ENCODE data around the gene CCDC27. TPM values are rescaled to one million over a fixed set of nuclear protein-coding genes. Genes with fewer than 3 reads are reported as not detected.

The CCDC27 gene
- total and polyA plus RNA-seq, 4 experiments from 2014 or later, result not detected

- no peak for DNase-seq
- no peaks in the 10 kb centered on the region for H3K27me3 ChIP-seq (ENCODE audit: insufficient read depth, low read length)
- H3K36me3 Mint-ChIP-seq, result no peaks in the 10 kb centered on the region
- no peak overlapping the region for H3K4me3 Mint-ChIP-seq
- H3K4me1 ChIP-seq (ENCODE audit: insufficient read depth, low read length), result no peaks in the 10 kb centered on the region
- H3K4me3 ChIP-seq (ENCODE audit: low read length in 2 of 2), result no peak overlapping the region
- ChIA-PET CTCF (ENCODE audit: partially characterized antibody) (interaction anchor here (1.1 kb wide), 1 partner anchor 11 kb away, joined by 3 read pairs; no protein-coding TSS in a partner anchor), POLR2A (ENCODE audit: partially characterized antibody) (no interaction called here)
- no peak overlapping the region for H3K27ac ChIP-seq (ENCODE audit: low read depth, low read length)
- H3K36me3 ChIP-seq (ENCODE audit: insufficient read depth, low read length), result no peaks in the 10 kb centered on the region
- no peaks in the 10 kb centered on the region for H3K9me3 ChIP-seq (ENCODE audit: control insufficient read depth in 1 of 2, low read length in 2 of 2)
- H3K9me3 Mint-ChIP-seq, result no peaks in the 10 kb centered on the region
- intact Hi-C loops (cut with micrococcal nuclease), result no loop called here
- peaks cover 0 to 7% of the 10 kb centered on the region in 2 donors for H3K27me3 Mint-ChIP-seq
- H3K27ac Mint-ChIP-seq, result no peak overlapping the region
- no peaks in the 10 kb centered on the region for H3K4me1 Mint-ChIP-seq
These were observed 38.4 kb upstream of the CCDC27 start for GRCh38 chr1:3713840-3714239.

- no peak overlapping the region for H3K4me3 Mint-ChIP-seq
- H3K27ac Mint-ChIP-seq, result no peak overlapping the region
- no peaks in the 10 kb centered on the region for H3K4me1 Mint-ChIP-seq
- ChIA-PET POLR2A (ENCODE audit: partially characterized antibody) (no interaction called here), CTCF (ENCODE audit: partially characterized antibody) (interaction anchor here (0.8 to 1.1 kb wide), 2 partner anchors 9 to 10 kb away, joined by 3 read pairs; no protein-coding TSS in a partner anchor)
- no peaks in the 10 kb centered on the region for H3K36me3 Mint-ChIP-seq
- no peak for DNase-seq
- Histone ChIP-seq H3K27ac (ENCODE audit: low read depth, low read length) (no peak overlapping the region), H3K27me3 (ENCODE audit: insufficient read depth, low read length) (no peaks in the 10 kb centered on the region), H3K4me1 (ENCODE audit: insufficient read depth, low read length) (peaks cover under 1% of the 10 kb centered on the region), H3K4me3 (ENCODE audit: low read length in 2 of 2) (no peak overlapping the region), H3K9me3 (ENCODE audit: control insufficient read depth in 1 of 2, low read length in 2 of 2) (no peaks in the 10 kb centered on the region), H3K36me3 (ENCODE audit: insufficient read depth, low read length) (no peaks in the 10 kb centered on the region)
- intact Hi-C loops (cut with micrococcal nuclease), result no loop called here
- no peaks in the 10 kb centered on the region for H3K9me3 Mint-ChIP-seq
- H3K27me3 Mint-ChIP-seq, result peaks cover 0 to 7% of the 10 kb centered on the region in 2 donors
These were observed 37.9 kb upstream of the CCDC27 start for GRCh38 chr1:3714284-3714741.

GRCh38 chr1:3714814-3715213 is 37.4 kb upstream of the CCDC27 start:
- Mint-ChIP-seq H3K4me1 (peaks cover 0 to 4% (median under 1%) of the 10 kb centered on the region in 4 donors), H3K9me3 (no peaks in the 10 kb centered on the region), H3K27me3 (peaks cover 0 to 5% of the 10 kb centered on the region in 2 donors), H3K36me3 (no peaks in the 10 kb centered on the region), H3K4me3 (no peak overlapping the region), H3K27ac (no peak overlapping the region)
- Histone ChIP-seq H3K36me3 (ENCODE audit: insufficient read depth, low read length) (no peaks in the 10 kb centered on the region), H3K4me1 (ENCODE audit: insufficient read depth, low read length) (peaks cover 5% of the 10 kb centered on the region), H3K27me3 (ENCODE audit: insufficient read depth, low read length) (no peaks in the 10 kb centered on the region), H3K9me3 (ENCODE audit: control insufficient read depth in 1 of 2, low read length in 2 of 2) (no peaks in the 10 kb centered on the region), H3K27ac (ENCODE audit: low read depth, low read length) (no peak overlapping the region), H3K4me3 (ENCODE audit: low read length in 2 of 2) (no peak overlapping the region)
- intact Hi-C loops (cut with micrococcal nuclease), result no loop called here
- ChIA-PET POLR2A (ENCODE audit: partially characterized antibody) (no interaction called here), CTCF (ENCODE audit: partially characterized antibody) (interaction anchor here (0.8 to 1.5 kb wide), 2 partner anchors 9 to 10 kb away, joined by 3 read pairs; no protein-coding TSS in a partner anchor)
- no peak for DNase-seq

GRCh38 chr1:3716351-3716750 is 35.9 kb upstream of the CCDC27 start:
- Histone ChIP-seq H3K4me1 (ENCODE audit: insufficient read depth, low read length) (peaks cover 5% of the 10 kb centered on the region), H3K27ac (ENCODE audit: low read depth, low read length) (no peak overlapping the region), H3K36me3 (ENCODE audit: insufficient read depth, low read length) (no peaks in the 10 kb centered on the region), H3K4me3 (ENCODE audit: low read length in 2 of 2) (no peak overlapping the region), H3K27me3 (ENCODE audit: insufficient read depth, low read length) (no peaks in the 10 kb centered on the region), H3K9me3 (ENCODE audit: control insufficient read depth in 1 of 2, low read length in 2 of 2) (no peaks in the 10 kb centered on the region)
- H3K4me1 Mint-ChIP-seq, result peaks cover 0 to 12% (median 1%) of the 10 kb centered on the region in 4 donors
- H3K36me3 Mint-ChIP-seq, result no peaks in the 10 kb centered on the region
- peaks cover 0 to 2% of the 10 kb centered on the region in 2 donors for H3K27me3 Mint-ChIP-seq
- ChIA-PET POLR2A (ENCODE audit: partially characterized antibody) (no interaction called here), CTCF (ENCODE audit: partially characterized antibody) (interaction anchor here (1.5 kb wide), 1 partner anchor 8 kb away, joined by 3 read pairs; no protein-coding TSS in a partner anchor)
- intact Hi-C loops (cut with micrococcal nuclease), result no loop called here
- H3K27ac Mint-ChIP-seq, result no peak overlapping the region
- DNase-seq, result no peak
- no peaks in the 10 kb centered on the region for H3K9me3 Mint-ChIP-seq
- H3K4me3 Mint-ChIP-seq, result no peak overlapping the region

- H3K9me3 Mint-ChIP-seq, result no peaks in the 10 kb centered on the region
- intact Hi-C loops (cut with micrococcal nuclease), result no loop called here
- ChIA-PET CTCF (ENCODE audit: partially characterized antibody) (no interaction called here), POLR2A (ENCODE audit: partially characterized antibody) (no interaction called here)
- DNase-seq, result no peak
- H3K36me3 ChIP-seq (ENCODE audit: insufficient read depth, low read length), result no peaks in the 10 kb centered on the region
- no peaks in the 10 kb centered on the region for H3K9me3 ChIP-seq (ENCODE audit: control insufficient read depth in 1 of 2, low read length in 2 of 2)
- no peak overlapping the region for H3K27ac ChIP-seq (ENCODE audit: low read depth, low read length)
- H3K27me3 ChIP-seq (ENCODE audit: insufficient read depth, low read length), result no peaks in the 10 kb centered on the region
- H3K4me3 ChIP-seq (ENCODE audit: low read length in 2 of 2), result no peak overlapping the region
- H3K36me3 Mint-ChIP-seq, result no peaks in the 10 kb centered on the region
- no peak overlapping the region for H3K4me3 Mint-ChIP-seq
- H3K27me3 Mint-ChIP-seq, result peaks cover 0 to 2% of the 10 kb centered on the region in 2 donors
- peaks cover 0 to 12% (median 2%) of the 10 kb centered on the region in 4 donors for H3K4me1 Mint-ChIP-seq
- peaks cover 5% of the 10 kb centered on the region for H3K4me1 ChIP-seq (ENCODE audit: insufficient read depth, low read length)
- no peak overlapping the region for H3K27ac Mint-ChIP-seq
These were observed 35.1 kb upstream of the CCDC27 start for GRCh38 chr1:3717041-3717714.

GRCh38 chr1:3717715-3718601 is 34.3 kb upstream of the CCDC27 start:
- no peaks in the 10 kb centered on the region for H3K9me3 ChIP-seq (ENCODE audit: control insufficient read depth in 1 of 2, low read length in 2 of 2)

GRCh38 chr1:3718764-3719163 is 33.5 kb upstream of the CCDC27 start:
- H3K27ac ChIP-seq (ENCODE audit: low read depth, low read length), result no peak overlapping the region
- H3K27me3 ChIP-seq (ENCODE audit: insufficient read depth, low read length), result no peaks in the 10 kb centered on the region
- H3K4me3 Mint-ChIP-seq, result no peak overlapping the region
- H3K36me3 ChIP-seq (ENCODE audit: insufficient read depth, low read length), result no peaks in the 10 kb centered on the region
- H3K4me1 ChIP-seq (ENCODE audit: insufficient read depth, low read length), result peaks cover 5% of the 10 kb centered on the region
- H3K9me3 Mint-ChIP-seq, result no peaks in the 10 kb centered on the region
- no peak overlapping the region for H3K4me3 ChIP-seq (ENCODE audit: low read length in 2 of 2)
- H3K27me3 Mint-ChIP-seq, result peaks cover 0 to 2% of the 10 kb centered on the region in 2 donors
- H3K36me3 Mint-ChIP-seq, result no peaks in the 10 kb centered on the region
- POLR2A ChIA-PET (ENCODE audit: partially characterized antibody), result no interaction called here
- no peaks in the 10 kb centered on the region for H3K9me3 ChIP-seq (ENCODE audit: control insufficient read depth in 1 of 2, low read length in 2 of 2)
- no peak for DNase-seq
- peaks cover 0 to 12% (median 2%) of the 10 kb centered on the region in 4 donors for H3K4me1 Mint-ChIP-seq
- intact Hi-C loops (cut with micrococcal nuclease), result no loop called here
- no peak overlapping the region for H3K27ac Mint-ChIP-seq
- CTCF ChIA-PET (ENCODE audit: partially characterized antibody), result no interaction called here

More at GRCh38 chr1:3717715-3718601, 34.3 kb upstream of the CCDC27 start:
- H3K9me3 Mint-ChIP-seq, result no peaks in the 10 kb centered on the region
- DNase-seq, result no peak
- Histone ChIP-seq H3K4me3 (ENCODE audit: low read length in 2 of 2) (no peak overlapping the region), H3K36me3 (ENCODE audit: insufficient read depth, low read length) (no peaks in the 10 kb centered on the region), H3K4me1 (ENCODE audit: insufficient read depth, low read length) (peaks cover 5% of the 10 kb centered on the region), H3K27me3 (ENCODE audit: insufficient read depth, low read length) (no peaks in the 10 kb centered on the region), H3K27ac (ENCODE audit: low read depth, low read length) (no peak overlapping the region)
- H3K4me3 Mint-ChIP-seq, result no peak overlapping the region
- intact Hi-C loops (cut with micrococcal nuclease), result no loop called here
- peaks cover 0 to 12% (median 2%) of the 10 kb centered on the region in 4 donors for H3K4me1 Mint-ChIP-seq
- ChIA-PET CTCF (ENCODE audit: partially characterized antibody) (no interaction called here), POLR2A (ENCODE audit: partially characterized antibody) (no interaction called here)
- H3K27ac Mint-ChIP-seq, result no peak overlapping the region
- H3K27me3 Mint-ChIP-seq, result peaks cover 0 to 2% of the 10 kb centered on the region in 2 donors
- no peaks in the 10 kb centered on the region for H3K36me3 Mint-ChIP-seq

Measured in CD4-positive, alpha-beta memory T cell (primary cell).